Left lobe of liver (tissue), 2 donors: ENCODE measurements around the gene NF1. TPM values are rescaled to one million over a fixed set of nuclear protein-coding genes. Genes with fewer than 3 reads are reported as not detected.
A peak's percentile ranks its signal among the peaks of the same experiment; 100 is the strongest.

Source experiments
- ATAC-seq: fragments of 200-7000 bp; cut with Tn5 transposase; one replicate; pipeline ENCODE4 v1.9.1; 2020; ENCODE audit warnings: mild to moderate bottlenecking, moderate library complexity
- DNase-seq: peaks from one replicate; pipeline ENCODE4 v3.0.0-alpha.2; 2020; ENCODE audit warnings: low spot score
- total RNA-seq: library from RNA; stranded (reverse); gene quantifications from one replicate; pipeline ENCODE4 v1.2.1, GENCODE V29; 2021
- donor health status: DM: no; HTN: no; CAD: no; lungs with moderate emphysema.
- donor health status: DM: no; HTN: yes; CAD: no.

The NF1 gene
- total RNA-seq, 1 donor from 2014 or later, result 20.4 TPM

DNA sequence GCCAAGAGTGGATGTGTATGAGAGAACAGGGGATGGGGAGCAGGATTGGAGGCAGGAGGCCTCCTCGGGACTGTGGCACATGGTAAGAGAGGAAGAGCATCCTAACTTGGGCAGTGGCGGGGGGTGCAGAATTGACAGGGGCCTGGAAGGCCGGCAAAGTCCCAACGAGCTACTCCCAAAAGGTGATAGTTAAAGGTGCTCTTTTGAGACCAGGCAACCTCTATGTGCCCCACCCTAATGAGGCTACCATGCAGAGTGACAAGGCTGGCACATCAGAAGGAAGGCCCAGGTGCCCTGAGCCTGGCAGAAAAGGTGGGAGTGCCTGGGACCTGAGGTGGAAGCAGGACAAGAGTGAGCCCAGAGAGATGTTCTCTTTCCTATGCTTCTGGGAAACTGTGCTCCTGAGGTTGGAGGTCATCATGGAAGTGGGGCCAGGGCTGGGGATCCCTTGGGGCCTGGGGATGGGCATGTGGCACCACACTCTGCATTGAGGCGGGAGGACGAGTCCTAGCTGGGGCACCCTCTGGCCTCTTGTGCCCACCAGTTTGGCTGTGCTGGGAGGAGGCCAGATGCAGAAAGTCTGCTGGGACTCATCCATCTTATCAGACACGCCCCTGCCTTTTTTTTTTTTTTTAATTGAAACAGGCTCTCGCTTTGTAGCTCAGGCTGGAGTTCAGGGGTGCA, 302.6 kb downstream of the NF1 start:
- peak; percentile 29 for DNase-seq

GRCh38 chr17:31398381-31399311, 303.9 kb downstream of the NF1 start:
- ATAC-seq, result no peak
- peak; percentile 33 for DNase-seq

More for the DNA sequence above, 302.6 kb downstream of the NF1 start:
- ATAC-seq, result no peak

DNA sequence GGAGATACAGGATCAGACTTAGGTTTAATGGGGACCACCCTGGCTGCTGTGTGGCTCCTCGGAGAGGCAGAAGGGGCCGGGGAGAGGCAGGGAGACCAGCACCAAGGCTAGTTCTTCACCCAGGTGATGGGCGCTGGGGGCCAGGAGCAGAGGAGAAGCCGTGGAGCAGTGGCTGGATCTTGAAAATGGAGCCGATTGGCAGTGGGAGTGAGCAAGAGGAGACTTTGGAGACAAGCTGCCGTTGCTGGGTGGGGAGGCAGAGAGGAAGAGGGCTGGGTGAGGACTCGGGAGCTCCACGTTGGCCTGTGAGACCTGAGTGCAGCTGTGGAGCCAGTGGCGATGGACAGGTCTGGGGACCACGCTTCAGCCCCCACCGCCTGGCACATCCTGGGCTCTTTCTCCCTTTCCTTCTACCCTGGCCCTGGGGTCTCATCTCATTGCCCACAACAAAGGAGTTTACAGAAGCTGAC, 305.7 kb downstream of the NF1 start:
- DNase-seq (no peak), ATAC-seq (no peak)

- no peak for DNase-seq
Observed at GRCh38 chr17:31401456-31402254, 306.9 kb downstream of the NF1 start.

DNA sequence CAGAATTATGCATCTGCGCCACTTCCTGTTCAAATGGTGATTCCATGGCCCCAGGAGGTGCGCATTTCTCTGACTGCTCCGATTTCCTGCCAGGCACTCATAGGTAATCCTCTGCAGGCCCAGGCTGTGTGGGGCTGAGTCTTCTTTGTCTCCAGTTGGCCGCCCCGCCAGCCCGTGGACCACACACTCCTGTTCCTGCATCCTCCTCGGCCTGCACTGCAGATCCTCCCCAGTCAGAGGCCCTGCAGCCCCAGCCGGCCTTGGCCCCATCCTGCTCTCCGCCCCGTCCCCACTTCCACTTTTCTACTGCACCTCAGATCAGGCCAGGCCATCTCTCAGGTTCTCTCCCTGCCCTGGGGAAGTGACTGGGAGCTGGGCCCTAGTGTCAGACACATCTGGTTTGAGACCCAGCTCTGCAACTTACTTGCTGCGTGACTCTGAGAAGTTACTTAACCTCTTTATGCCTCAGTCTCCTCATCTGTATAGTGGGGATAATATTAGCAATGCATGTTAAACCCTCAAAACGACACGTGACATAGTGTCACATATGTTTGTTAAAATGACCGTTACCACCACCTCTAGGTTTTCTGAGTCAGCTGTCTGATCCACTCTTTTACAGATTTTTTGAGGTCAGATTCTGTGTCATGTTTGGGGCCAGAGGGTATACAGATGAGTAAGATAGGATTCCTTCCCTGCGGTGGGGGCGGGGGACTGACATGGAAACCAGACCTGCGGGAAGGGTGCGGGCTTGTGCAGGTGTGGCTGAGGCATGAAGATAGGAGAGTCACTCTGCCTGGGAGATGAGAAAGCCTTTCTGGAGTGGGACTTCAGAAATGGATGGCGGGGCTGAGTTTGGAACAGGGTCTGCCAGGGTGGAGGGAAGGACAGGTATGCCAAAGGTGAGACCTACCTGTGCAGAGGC, 309.5 kb downstream of the NF1 start:
- DNase-seq (no peak), ATAC-seq (no peak)

More at GRCh38 chr17:31401456-31402254, 306.9 kb downstream of the NF1 start:
- ATAC-seq, result no peak

GRCh38 chr17:31405890-31406371, 311.2 kb downstream of the NF1 start:
- peak; percentile 31 for ATAC-seq

GRCh38 chr17:31408586-31408985, 313.8 kb downstream of the NF1 start:
- DNase-seq (no peak), ATAC-seq (no peak)

More at GRCh38 chr17:31405890-31406371, 311.2 kb downstream of the NF1 start:
- no peak for DNase-seq

DNA sequence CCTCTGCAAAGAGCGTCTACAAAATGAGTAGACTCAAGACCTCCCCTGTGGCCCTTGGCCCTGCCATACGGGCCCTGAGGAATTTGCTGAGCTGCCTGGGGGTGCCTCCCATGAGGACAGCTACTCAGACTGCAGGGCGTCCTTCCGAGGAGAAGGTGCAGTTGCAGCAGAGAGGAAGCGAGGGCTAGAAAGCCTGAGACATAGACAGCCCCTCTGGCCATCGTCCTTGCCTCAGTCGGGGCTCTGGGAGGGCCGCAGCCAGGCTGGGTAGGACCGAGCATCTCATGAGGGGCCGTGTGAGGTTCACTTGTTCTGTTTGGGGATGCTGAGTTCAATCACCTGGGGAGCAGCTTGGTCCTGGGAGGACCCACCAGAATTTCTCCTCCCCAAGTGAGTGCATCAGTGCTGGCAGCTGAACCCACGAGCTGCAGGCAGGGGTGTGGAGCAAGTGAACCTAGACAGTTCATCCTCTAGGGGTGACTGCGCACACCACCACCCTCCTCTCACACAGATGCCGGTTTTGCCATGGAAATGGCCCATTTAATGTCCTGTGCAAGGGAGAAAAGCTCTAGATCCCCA, 317.0 kb downstream of the NF1 start:
- DNase-seq (no peak), ATAC-seq (no peak)

DNA sequence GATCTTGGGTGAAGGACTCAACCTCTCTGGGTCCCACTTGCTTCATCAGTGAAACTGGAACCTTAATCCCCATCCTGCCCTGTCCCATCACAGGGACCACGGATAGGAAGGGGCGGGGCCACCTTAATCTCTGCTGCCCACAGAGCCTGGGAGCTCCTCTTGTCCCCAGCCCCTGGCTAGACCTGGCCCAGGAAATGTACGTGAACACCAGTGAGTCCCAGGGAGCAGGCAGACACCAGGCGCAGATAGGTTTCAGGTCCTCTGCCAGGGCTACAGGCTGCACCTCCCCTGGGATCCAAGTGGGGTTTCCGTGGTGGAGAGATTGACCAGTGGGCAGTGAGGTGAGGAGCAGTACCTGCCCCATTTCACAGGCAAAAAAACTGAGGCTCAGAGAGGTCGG, 317.7 kb downstream of the NF1 start:
- DNase-seq (no peak), ATAC-seq (no peak)

DNA sequence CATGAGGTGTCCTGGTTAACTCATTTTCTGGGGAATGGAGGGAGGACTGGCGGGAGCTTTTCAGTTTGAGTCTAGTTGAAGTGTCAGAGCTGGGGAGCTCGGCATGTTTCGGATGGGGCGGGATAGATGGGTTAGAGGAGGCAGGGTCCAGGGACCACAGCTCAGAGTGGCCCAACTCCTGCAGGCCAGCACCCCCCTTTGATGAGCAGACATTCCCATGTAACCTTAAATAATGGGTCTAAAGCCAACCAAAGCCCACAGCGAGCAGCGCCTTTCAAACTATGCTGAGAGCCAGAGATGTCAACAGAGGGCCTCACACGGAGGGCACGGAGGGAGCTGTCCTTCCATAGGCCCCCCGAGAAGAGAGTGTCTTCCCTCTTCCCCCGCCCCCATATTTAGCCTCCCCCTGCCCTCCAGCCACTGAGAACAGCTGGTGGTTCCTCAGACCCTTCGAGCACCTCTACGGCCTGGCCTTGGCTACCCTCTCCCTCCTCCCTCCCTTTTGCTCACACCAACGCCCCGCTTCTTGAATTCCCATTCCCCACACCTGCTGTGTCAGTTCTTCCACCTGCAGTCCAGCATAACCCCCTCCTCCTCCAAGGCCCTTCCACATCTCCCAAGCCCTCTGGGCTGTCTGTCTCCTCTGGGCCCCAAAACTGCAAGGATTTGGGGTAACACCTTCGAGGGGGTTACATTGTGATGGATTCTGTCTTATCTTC, 318.5 kb downstream of the NF1 start:
- ATAC-seq (no peak), DNase-seq (no peak)

GRCh38 chr17:31413874-31414549, 319.2 kb downstream of the NF1 start:
- ATAC-seq (no peak), DNase-seq (no peak)

DNA sequence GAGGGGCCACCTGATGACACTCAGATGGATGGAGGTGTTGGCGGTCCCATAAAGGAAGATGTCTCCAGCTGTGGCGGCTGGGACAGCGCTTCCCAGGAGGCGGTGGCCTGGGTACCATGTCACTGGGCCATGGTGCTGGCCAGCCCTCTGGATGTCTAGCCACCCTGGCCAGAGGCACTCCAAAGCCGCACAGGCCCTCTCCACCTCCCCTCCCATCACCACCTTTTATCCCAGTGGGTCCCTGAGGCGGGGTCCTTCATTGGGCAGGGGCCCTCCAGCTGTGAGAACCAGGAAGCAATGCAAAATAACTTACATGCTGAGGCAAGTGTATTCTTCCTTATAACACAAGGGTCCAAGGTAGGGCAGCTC, 319.8 kb downstream of the NF1 start:
- DNase-seq (no peak), ATAC-seq (no peak)

DNA sequence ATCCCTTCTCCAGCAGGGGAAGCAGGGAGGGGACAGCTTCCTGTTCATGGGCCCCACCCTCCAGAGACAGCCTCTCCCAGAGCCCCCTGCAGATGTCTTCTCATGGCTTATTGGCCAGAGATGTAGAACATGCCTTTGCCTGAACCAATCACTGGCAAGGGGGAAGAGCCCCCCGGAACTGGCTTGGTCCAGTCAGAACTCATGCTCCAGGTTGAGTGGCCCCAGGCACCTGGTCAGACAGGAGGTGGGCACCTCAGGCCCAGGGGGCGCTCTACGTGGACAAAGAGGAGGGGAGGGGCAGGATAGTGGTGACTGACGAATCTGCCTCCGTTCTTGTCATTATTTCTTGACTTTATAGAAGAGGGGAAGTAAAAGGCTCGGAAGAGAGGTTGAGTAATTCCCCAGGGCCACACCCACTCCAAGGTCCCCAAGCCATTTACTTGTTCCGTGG, 320.3 kb downstream of the NF1 start:
- ATAC-seq (no peak), DNase-seq (no peak)

GRCh38 chr17:31415640-31416502, 321.1 kb downstream of the NF1 start:
- no peak for ATAC-seq
- no peak for DNase-seq

GRCh38 chr17:31416503-31416923, 321.7 kb downstream of the NF1 start:
- ATAC-seq, result no peak
- DNase-seq, result no peak

GRCh38 chr17:31417051-31417792, 322.4 kb downstream of the NF1 start:
- no peak for ATAC-seq

More at GRCh38 chr17:31417051-31417792, 322.4 kb downstream of the NF1 start:
- no peak for DNase-seq
